Naive thymus-derived CD8-positive, alpha-beta T cell (primary cell): ENCODE data around the gene TXNDC16. TPM values are rescaled to one million over a fixed set of nuclear protein-coding genes. Genes with fewer than 3 reads are reported as not detected.
"Not testable (repeated sequence)": the region's sequence is repeated elsewhere in the genome, so short reads cannot be mapped to it uniquely, and the experiment has no call there.

Experiments
- ATAC-seq, 2 donors: fragments of 150-1000 bp; cut with Tn5 transposase in 1 of 2; sonication (Bioruptor Pico), chemical (Tn5 transposase) in 1 of 2; 1 replicate in 1 of 2; 2 replicates in 1 of 2; pipeline ENCODE4 v1.10.0; 2021; ENCODE audit warnings: mild to moderate bottlenecking in 2 of 2, moderate library complexity in 2 of 2
- POLR2A ChIA-PET: fragments of 350-600 bp; sonication (Branson Sonifier 250); formaldehyde crosslinking; loops from one replicate; lab custom pipeline; 2021; ENCODE audit warnings: antibody characterized with exemption; lab: Charles Lee
- DNase-seq, 10 donors: peaks; one replicate each; pipeline versions ENCODE4 v3.0.0 to v3.0.0-alpha.2; 2020 to 2022
- H3K27ac Mint-ChIP-seq, 10 donors: one replicate each; pipeline ENCODE4 v1.8.0; 2020 to 2022; ENCODE audit warnings: mild to moderate bottlenecking in 10 of 10, mixed read lengths in 10 of 10, moderate library complexity in 4 of 10, inconsistent platforms in 1 of 10
- H3K27me3 Mint-ChIP-seq, 5 donors: one replicate each; pipeline ENCODE4 v1.8.0; 2021 to 2022; ENCODE audit warnings: mixed read lengths in 5 of 5
- H3K36me3 Mint-ChIP-seq, 3 donors: one replicate each; pipeline ENCODE4 v1.8.0; 2020 to 2022; ENCODE audit warnings: mixed read lengths in 3 of 3, mild to moderate bottlenecking in 2 of 3, inconsistent platforms in 1 of 3
- H3K4me1 Mint-ChIP-seq, 4 donors: one replicate each; pipeline ENCODE4 v1.8.0; 2021 to 2022; ENCODE audit warnings: mixed read lengths in 4 of 4
- H3K4me3 Mint-ChIP-seq, 10 donors: one replicate each; pipeline ENCODE4 v1.8.0; 2020 to 2022; ENCODE audit warnings: mild to moderate bottlenecking in 10 of 10, mixed read lengths in 10 of 10, moderate library complexity in 6 of 10, inconsistent platforms in 1 of 10
- H3K9me3 Mint-ChIP-seq, 9 donors: one replicate each; pipeline ENCODE4 v1.8.0; 2020 to 2022; ENCODE audit warnings: mixed read lengths in 9 of 9, mild to moderate bottlenecking in 3 of 9, inconsistent platforms in 1 of 9, moderate library complexity in 1 of 9
- polyA plus RNA-seq, 3 donors: library from polyadenylated mRNA; unstranded; fragments of 300-500 nt; fragmentation: Illumina TruSeq; gene quantifications; one replicate each; pipeline ENCODE4 v1.2.3, GENCODE V29; 2021
- total RNA-seq, 8 experiments: library from RNA in 2 of 8; stranded (reverse) in 2 of 8; gene quantifications; one replicate each; pipeline ENCODE4 v1.2.3 and lab custom pipeline; 2021 to 2026

TXNDC16 gene
- total RNA-seq (1 to 10 TPM; 7.1 to 9.2 TPM), polyA plus RNA-seq (1 to 10 TPM; 1.6 to 2.2 (median 2.0) TPM), total RNA-seq (lab: John Stamatoyannopoulos, UW) (4.4 to 21.7 (median 13.5) reads per million in 6 experiments)

GRCh38 chr14:52552063-52552988 lies at the start of gene TXNDC16, which contains the start of gene GPR137C:
TSS of gene TXNDC16 (minus strand) at chr14:52552505. CDS start at chr14:52543557, 8,948 bp downstream.
TSS of gene GPR137C (plus strand) at chr14:52552836. CDS start at chr14:52553148, 312 bp downstream.
- Mint-ChIP-seq H3K4me1 (peaks cover 18 to 49% (median 30%) of the 10 kb centered on the region in 4 donors), H3K4me3 (peak within 1 kb of the TSS; percentile 92 to 100 (median 96)), H3K27ac (peak within 1 kb of the TSS; percentile 88 to 98 (median 96)), H3K9me3 (no peaks in the 10 kb centered on the region), H3K36me3 (peaks cover 0 to 7% (median 0%) of the 10 kb centered on the region in 3 donors), H3K27me3 (peaks cover 0 to 6% (median 0%) of the 10 kb centered on the region in 5 donors)
- ATAC-seq (peak; percentile 87 to 89), DNase-seq (peak; percentile 94 to 100 (median 99))
- POLR2A ChIA-PET: interaction anchor here (0.6 to 2.0 kb wide), 11 partner anchors 10 to 601 kb away, joined by 3 to 6 read pairs (median 4); partner anchors contain the start of genes DDHD1 and PTGER2

- no peak overlapping the region for H3K4me3 Mint-ChIP-seq
- ATAC-seq (no peak), DNase-seq (no peak)
- H3K27me3 Mint-ChIP-seq: peaks cover 0 to 2% (median 0%) of the 10 kb centered on the region in 5 donors
- H3K27ac Mint-ChIP-seq: no peak overlapping the region
- POLR2A ChIA-PET: interaction anchor here (0.7 kb wide), 1 partner anchor 226 kb away, joined by 3 read pairs; no protein-coding TSS in a partner anchor
- peaks cover 0 to 15% (median 9%) of the 10 kb centered on the region in 3 donors for H3K36me3 Mint-ChIP-seq
- peaks cover 0 to 3% (median 2%) of the 10 kb centered on the region in 4 donors for H3K4me1 Mint-ChIP-seq
- peaks cover 3 to 28% (median 9%) of the 10 kb centered on the region in 9 donors for H3K9me3 Mint-ChIP-seq
Observed at GRCh38 chr14:52599974-52600373, 47.7 kb upstream of the TXNDC16 start.

- Mint-ChIP-seq H3K4me3 (no peak overlapping the region), H3K9me3 (peaks cover 7 to 32% (median 17%) of the 10 kb centered on the region in 9 donors), H3K36me3 (peaks cover 0 to 11% (median 7%) of the 10 kb centered on the region in 3 donors), H3K27me3 (peaks cover 0 to 2% (median 0%) of the 10 kb centered on the region in 5 donors), H3K4me1 (peaks cover 0 to 3% (median 2%) of the 10 kb centered on the region in 4 donors), H3K27ac (no peak overlapping the region)
- ATAC-seq (no peak), DNase-seq (no peak)
- POLR2A ChIA-PET: no interaction called here
Observed at GRCh38 chr14:52598568-52598967, 46.3 kb upstream of the TXNDC16 start.

- Mint-ChIP-seq H3K4me1 (no peaks in the 10 kb centered on the region), H3K9me3 (peaks cover 7 to 41% (median 23%) of the 10 kb centered on the region in 9 donors), H3K4me3 (no peak overlapping the region), H3K27ac (no peak overlapping the region), H3K27me3 (peaks cover 0 to 2% (median 0%) of the 10 kb centered on the region in 5 donors), H3K36me3 (peaks cover 0 to 12% (median 12%) of the 10 kb centered on the region in 3 donors)
- DNase-seq: no peak
- POLR2A ChIA-PET: no interaction called here
- ATAC-seq: no peak
Observed at GRCh38 chr14:52596861-52597260, 44.6 kb upstream of the TXNDC16 start.

- H3K9me3 Mint-ChIP-seq: peaks cover 9 to 41% (median 24%) of the 10 kb centered on the region in 9 donors
Observed at GRCh38 chr14:52596320-52596719, 44.0 kb upstream of the TXNDC16 start.

GRCh38 chr14:52590318-52590717 lies 38.0 kb upstream of the TXNDC16 start:
- ATAC-seq: no peak
- H3K4me1 Mint-ChIP-seq: no peaks in the 10 kb centered on the region
- POLR2A ChIA-PET: no interaction called here
- H3K9me3 Mint-ChIP-seq: peaks cover 8 to 27% (median 19%) of the 10 kb centered on the region in 9 donors
- DNase-seq: no peak
- H3K36me3 Mint-ChIP-seq: peaks cover 0 to 9% (median 6%) of the 10 kb centered on the region in 3 donors
- H3K4me3 Mint-ChIP-seq: no peak overlapping the region
- H3K27me3 Mint-ChIP-seq: peaks cover 0 to 3% (median 0%) of the 10 kb centered on the region in 5 donors
- H3K27ac Mint-ChIP-seq: no peak overlapping the region

More at GRCh38 chr14:52596320-52596719, 44.0 kb upstream of the TXNDC16 start:
- DNase-seq (no peak), ATAC-seq (no peak)
- Mint-ChIP-seq H3K36me3 (peaks cover 0 to 12% (median 12%) of the 10 kb centered on the region in 3 donors), H3K27me3 (peaks cover 0 to 2% (median 0%) of the 10 kb centered on the region in 5 donors), H3K4me3 (no peak overlapping the region), H3K4me1 (no peaks in the 10 kb centered on the region), H3K27ac (no peak overlapping the region)
- POLR2A ChIA-PET: no interaction called here

GRCh38 chr14:52589646-52590045 lies 37.3 kb upstream of the TXNDC16 start:
- Mint-ChIP-seq H3K27me3 (peaks cover 0 to 6% (median 0%) of the 10 kb centered on the region in 5 donors), H3K9me3 (peaks cover 4 to 20% (median 14%) of the 10 kb centered on the region in 9 donors), H3K4me1 (no peaks in the 10 kb centered on the region), H3K36me3 (peaks cover 0 to 6% (median 5%) of the 10 kb centered on the region in 3 donors), H3K27ac (no peak overlapping the region), H3K4me3 (no peak overlapping the region)
- DNase-seq (no peak), ATAC-seq (no peak)
- POLR2A ChIA-PET: no interaction called here

GRCh38 chr14:52583544-52583943 lies 31.2 kb upstream of the TXNDC16 start:
- peaks cover 0 to 12% (median 0%) of the 10 kb centered on the region in 5 donors for H3K27me3 Mint-ChIP-seq
- H3K9me3 Mint-ChIP-seq: no peaks in the 10 kb centered on the region
- no peak overlapping the region for H3K4me3 Mint-ChIP-seq
- ATAC-seq (no peak), DNase-seq (no peak)
- H3K27ac Mint-ChIP-seq: no peak overlapping the region
- H3K36me3 Mint-ChIP-seq: no peaks in the 10 kb centered on the region
- H3K4me1 Mint-ChIP-seq: no peaks in the 10 kb centered on the region
- POLR2A ChIA-PET: no interaction called here

- H3K36me3 Mint-ChIP-seq: peaks cover 0 to 27% (median 13%) of the 10 kb centered on the region in 3 donors
- no peak overlapping the region for H3K27ac Mint-ChIP-seq
- peaks cover 16 to 40% (median 29%) of the 10 kb centered on the region in 9 donors for H3K9me3 Mint-ChIP-seq
- no peak for DNase-seq
- POLR2A ChIA-PET: no interaction called here
- H3K4me1 Mint-ChIP-seq: no peaks in the 10 kb centered on the region
- H3K27me3 Mint-ChIP-seq: peaks cover 0 to 8% (median 0%) of the 10 kb centered on the region in 5 donors
- no peak for ATAC-seq
- no peak overlapping the region for H3K4me3 Mint-ChIP-seq
Observed at GRCh38 chr14:52575858-52576257, 23.6 kb upstream of the TXNDC16 start.

GRCh38 chr14:52568454-52568853 lies 16.1 kb upstream of the TXNDC16 start:
- H3K4me1 Mint-ChIP-seq, H3K27ac Mint-ChIP-seq, ATAC-seq, DNase-seq, H3K4me3 Mint-ChIP-seq, POLR2A ChIA-PET: not testable (repeated sequence)
- peaks cover 23 to 45% (median 42%) of the 10 kb centered on the region in 9 donors for H3K9me3 Mint-ChIP-seq
- H3K27me3 Mint-ChIP-seq: peaks cover 5 to 14% (median 8%) of the 10 kb centered on the region in 5 donors
- peaks cover 0 to 41% (median 21%) of the 10 kb centered on the region in 3 donors for H3K36me3 Mint-ChIP-seq

- Mint-ChIP-seq H3K4me3 (no peak overlapping the region), H3K27ac (no peak overlapping the region), H3K9me3 (no peaks in the 10 kb centered on the region), H3K36me3 (peaks cover 0 to 5% (median 0%) of the 10 kb centered on the region in 3 donors), H3K27me3 (peaks cover 4 to 21% (median 7%) of the 10 kb centered on the region in 5 donors), H3K4me1 (no peaks in the 10 kb centered on the region)
- ATAC-seq: no peak
- DNase-seq: no peak
- POLR2A ChIA-PET: interaction anchor here (0.8 to 2.4 kb wide), 2 partner anchors 9 to 11 kb away, joined by 3 to 6 read pairs; partner anchors contain the start of genes GPR137C and TXNDC16
Observed at GRCh38 chr14:52563120-52563519, 10.8 kb upstream of the TXNDC16 start.

GRCh38 chr14:52558688-52559087 lies 6.4 kb upstream of the TXNDC16 start:
- H3K27me3 Mint-ChIP-seq: peaks cover 0 to 14% (median 3%) of the 10 kb centered on the region in 5 donors
- peaks cover 0 to 6% (median 2%) of the 10 kb centered on the region in 4 donors for H3K4me1 Mint-ChIP-seq
- H3K4me3 Mint-ChIP-seq: no peak overlapping the region
- no peak for ATAC-seq
- peaks cover 0 to 5% (median 0%) of the 10 kb centered on the region in 3 donors for H3K36me3 Mint-ChIP-seq
- no peak for DNase-seq
- no peak overlapping the region for H3K27ac Mint-ChIP-seq
- H3K9me3 Mint-ChIP-seq: no peaks in the 10 kb centered on the region
- POLR2A ChIA-PET: no interaction called here
